NCI-H226 (cell line): ENCODE measurements around the gene ECI1.
"Not testable (repeated sequence)": the region's sequence is repeated elsewhere in the genome, so short reads cannot be mapped to it uniquely, and the experiment has no call there.

ENCODE experiments used
- DNase-seq: peaks from one replicate; pipeline ENCODE4 v3.0.0-alpha.2; 2015

Gene ECI1

DNA sequence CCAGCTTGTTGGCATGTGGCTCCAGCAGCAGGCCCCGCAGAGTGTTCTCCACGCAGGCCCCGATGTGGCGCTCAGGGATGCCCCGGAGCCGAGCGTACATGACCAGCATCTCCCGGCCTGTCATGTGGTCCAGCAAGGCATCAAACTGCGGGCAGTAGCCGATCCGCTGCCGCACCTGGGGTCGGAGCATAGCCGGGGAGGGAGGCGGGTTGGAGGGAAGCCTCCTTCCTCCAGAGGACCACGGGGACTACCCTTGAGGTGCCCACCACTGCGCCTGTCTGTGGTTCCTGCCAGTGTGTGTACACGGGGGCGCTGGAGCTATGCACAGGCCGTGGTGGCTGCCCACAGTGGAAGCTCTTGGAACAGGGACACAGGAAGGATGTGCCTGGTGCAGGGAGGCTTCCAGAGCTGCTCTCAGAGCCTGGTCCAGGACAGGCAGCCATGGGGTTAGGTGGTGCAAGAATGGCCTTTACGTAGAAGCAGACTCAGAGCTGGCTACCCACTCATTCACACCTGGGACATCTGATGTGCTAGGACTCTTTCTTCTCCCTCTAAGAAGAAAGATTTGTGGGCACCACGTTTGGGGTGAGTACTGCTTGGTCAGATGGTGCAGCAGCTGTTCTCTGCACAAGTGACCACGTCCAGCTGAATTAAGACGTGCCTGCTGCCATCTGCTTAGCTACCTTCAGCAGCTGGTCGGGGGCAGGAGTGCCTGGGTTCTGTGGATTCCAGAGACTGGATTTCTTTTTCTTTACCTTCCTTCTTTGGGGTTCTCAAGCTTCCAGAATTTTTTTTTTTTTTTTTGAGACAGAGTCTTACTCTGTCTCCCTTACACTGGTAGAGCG, 27.8 kb upstream of the ECI1 start:
- DNase-seq, result no peak

DNA sequence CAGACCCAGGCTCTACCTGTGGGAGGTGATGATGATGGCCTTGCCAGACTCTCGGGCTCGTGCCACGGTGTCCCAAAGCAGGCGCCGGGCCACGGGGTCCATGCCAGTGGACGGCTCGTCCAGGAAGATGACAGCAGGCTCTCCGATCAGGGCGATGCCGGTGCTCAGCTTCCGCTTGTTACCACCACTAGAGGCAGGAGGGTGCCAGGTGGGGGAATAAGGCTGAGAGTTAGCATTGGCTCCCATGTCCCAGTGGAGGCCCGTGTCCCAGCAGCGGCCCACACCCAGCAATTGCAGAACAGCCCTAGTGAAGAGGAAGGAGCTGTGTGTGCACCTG, 26.9 kb upstream of the ECI1 start:
- no peak for DNase-seq

DNA sequence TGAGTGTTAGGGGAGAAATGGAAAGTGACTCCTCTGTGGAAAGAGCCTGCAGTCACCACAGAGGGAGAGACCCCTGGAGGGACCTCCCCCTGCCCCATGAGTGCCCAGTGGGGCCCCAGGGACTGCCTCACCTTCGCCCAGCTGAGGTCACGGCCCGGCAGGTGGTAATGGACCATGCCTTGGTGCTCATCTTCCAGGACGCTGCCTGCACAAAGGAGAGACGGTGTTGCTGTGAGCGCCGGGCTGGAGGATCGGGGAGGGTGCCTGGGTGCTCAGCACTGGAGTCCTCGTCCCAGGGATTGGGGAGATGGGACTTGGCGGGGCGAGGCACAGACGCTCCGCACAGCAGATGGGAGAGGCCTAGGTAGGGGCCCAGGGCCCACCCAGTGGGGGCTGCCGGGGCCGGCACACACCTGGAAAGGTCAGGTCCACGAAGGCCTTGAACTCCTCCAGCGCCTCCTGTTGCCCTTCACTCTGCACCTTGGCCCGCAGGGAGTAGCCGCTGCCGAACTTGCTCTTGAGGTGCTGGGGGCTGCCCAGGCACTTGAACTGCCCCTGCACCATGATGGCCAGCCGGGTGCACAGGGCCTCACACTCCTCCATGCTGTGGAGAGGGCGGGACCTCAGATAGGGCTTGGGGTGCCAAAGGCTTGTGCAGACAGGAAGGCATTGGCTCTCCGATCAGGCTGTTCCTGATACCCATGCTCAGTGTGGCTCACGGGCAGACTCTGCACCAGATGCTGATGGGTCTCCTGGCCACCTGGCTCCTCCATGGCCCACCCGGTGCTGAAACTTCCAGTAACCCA, 26.3 kb upstream of the ECI1 start:
- no peak for DNase-seq

DNA sequence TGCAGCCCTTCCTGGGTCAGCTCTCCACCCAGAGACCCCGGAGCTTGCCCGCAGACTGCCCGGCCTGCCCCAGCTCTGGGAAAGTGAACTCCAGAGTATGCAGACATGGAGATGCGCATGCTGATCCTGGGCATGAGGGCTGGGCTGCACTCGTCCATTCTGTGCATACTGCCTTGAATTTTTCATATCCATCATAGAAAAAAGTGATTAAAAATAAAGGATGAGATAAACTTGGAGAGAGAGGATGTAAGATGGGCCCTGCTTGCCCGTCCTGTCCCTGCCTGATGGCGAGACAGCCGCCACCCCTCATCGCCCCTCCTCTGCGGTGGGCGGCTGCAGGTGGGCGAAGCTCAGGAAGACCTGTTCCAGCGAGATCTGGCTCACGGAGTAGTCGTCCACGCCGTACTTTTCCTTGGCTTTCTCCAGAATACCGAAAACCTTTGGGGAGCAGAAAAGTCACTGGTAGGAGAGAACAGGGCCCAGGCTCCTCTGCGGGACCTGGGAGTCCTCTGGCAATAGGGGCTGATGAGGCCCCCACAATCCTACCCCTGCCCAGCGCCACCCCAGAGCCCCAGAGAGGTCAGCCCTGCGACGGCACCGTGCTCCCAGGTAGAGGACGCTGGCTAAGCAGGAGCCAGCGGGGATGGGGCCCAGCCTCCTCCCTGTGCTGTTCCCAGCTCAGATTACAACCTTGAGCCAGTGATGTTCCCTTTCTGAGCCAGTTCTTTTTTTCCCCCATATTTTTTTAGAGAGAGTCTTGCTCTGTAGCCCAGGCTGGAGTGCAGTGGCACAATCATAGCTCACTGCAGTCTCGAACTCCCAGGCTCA, 25.2 kb upstream of the ECI1 start:
- DNase-seq, result no peak

DNA sequence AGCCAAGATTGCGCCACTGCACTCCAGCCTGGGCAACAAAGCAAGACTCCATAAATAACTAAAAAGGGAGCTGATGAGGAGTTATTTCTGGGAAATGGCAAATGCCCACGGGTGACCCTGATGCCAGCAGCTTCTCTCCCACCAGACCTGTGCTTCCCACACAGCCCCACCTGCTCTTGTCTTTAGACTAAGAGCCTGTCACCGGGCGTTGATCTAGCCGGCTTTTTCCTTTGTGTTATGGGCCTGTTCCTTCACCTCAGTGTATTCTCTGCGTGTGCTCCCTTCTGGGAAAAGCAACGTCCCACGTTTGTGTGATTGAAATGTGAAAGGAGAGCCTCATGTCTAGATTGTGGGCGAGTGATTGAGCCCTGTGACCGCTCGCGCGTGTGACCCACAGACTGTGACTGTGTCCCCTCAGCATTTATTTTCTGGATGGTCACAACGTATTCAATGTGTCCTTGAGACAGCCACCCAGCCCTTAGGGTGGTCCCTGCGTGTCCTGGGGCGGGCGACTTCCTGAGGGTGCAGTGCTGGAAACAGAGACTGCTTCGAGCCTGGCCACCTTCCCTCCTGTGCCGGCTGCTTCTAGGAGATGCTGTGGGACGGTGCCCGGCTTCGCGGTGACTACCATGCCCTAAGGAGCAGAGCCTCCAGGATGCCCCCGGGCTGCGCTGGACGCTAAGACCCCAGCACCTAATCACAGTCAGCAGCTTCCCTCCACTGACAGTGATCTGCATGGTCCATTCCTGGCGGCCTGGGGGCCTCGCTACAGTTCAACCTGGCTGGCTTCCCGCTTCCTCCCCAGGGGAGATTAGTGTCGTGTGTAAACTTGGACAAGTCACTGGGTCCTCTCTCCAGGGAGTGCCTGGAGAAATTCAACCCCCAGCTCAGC, 24.3 kb upstream of the ECI1 start:
- DNase-seq, result no peak

GRCh38 chr16:2273931-2274330, 22.5 kb upstream of the ECI1 start:
- DNase-seq, result no peak

DNA sequence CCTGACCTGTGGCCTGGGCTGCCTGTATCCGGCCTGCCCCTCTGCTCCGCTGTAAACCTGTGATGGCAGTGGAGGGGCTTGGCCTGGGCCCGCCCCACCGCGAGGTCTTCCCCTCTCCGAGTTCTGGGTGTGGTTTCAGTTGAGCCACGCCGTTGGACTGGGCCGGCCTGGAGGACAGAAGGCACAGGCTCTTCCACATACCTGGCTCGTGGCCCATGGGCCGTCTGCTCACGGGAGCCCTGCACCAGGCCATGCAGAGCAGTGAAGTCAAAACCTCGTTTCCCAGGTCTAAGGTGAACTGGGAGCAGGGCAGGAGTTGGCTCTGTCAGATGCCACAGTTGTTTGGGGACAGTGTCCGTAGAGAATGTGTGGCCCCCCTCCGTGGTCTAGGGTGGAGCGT, 22.1 kb upstream of the ECI1 start:
- DNase-seq, result no peak

- no peak for DNase-seq
Observed at GRCh38 chr16:2271848-2272461, 20.6 kb upstream of the ECI1 start.

DNA sequence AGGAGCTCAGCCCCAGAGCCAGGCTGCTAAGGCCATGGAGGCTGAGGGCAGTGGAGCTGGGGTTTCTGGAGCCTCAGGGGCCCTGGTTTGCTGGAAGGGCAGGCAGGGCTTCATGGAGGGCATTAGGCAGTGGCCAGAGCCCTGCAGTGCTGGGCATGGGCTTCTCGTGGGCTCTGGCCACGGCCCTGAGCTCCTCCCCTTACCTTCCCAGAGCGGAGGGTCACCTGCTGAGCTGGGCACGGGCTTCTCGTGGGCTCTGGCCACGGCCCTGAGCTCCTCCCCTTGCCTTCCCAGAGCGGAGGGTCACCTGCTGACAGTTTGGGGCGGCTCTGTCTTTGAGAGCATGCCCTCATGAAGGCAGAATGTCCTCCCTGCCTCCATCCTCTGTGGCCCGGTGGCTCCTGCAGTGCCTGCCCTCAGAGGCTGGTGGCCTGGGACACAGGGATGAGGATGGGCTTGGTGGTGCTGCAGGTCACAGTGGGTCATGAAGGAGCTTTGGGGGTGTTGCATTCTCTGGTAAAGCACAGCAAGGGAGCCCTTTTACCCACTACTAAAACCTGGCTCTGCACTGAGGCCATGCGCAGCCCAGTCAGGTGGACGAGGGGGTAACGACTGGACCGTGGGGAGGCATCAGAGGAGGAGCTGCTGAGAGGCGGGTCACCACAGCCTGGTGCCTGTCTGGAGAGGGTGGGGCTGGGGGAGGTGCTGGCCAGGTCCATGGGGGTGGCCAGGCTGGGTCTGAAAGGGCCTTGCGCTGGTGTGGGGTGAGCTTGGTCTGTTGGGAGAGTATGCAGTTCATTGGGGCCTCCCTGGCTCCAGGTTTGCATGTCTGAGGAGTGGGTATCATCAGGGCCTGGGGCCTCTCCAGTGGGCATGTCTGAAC, 19.4 kb upstream of the ECI1 start:
- no peak for DNase-seq

- no peak for DNase-seq
Observed at GRCh38 chr16:2270070-2270462, 18.7 kb upstream of the ECI1 start.

DNA sequence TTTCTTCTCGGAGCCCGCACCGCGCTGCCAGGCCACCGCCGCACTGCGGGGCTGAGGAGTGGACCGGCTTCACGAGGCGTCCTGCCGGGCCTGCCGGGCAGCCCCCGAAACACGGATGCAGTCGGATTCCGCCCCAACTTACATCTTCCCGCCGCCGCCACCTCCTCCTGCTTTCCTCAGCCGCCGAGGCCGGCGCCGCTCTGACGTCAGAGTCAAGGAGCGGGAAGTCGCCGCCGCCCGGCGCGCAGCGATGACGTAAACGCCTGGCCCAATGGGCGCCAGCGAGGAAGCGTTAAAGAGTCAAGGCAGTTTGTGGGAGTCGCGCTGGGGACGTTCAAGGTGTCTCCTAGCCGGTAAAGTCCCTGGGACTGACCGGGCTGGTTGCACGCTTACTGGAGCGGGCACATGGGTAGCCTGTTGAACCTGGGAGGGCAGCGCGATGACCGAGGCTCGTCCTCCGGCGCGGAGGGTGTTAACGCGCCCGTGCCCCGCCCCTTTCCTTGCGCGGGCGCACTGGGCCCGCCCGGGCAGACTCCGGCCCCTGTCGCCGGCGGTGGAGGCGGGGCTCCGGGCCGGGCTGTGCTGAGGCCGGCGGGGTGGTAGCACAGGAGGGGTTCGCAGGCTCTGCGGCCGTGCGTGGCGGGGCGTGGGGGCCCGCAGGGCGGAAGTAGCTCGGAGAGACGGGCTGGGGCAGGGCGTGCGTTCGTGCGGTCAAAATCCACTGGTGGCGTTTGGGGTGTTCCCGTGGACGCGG, 16.7 kb upstream of the ECI1 start, which contains the start of gene RNPS1:
Gene RNPS1, minus strand, starts transcription at position 214 of the 754 bp plus-strand sequence. CDS start 3,483 bp downstream, outside the sequence.
- peak; percentile 95 for DNase-seq

GRCh38 chr16:2267505-2267912, 16.1 kb upstream of the ECI1 start:
- not testable (repeated sequence) for DNase-seq

- not testable (repeated sequence) for DNase-seq
Observed at GRCh38 chr16:2266887-2267286, 15.5 kb upstream of the ECI1 start.

GRCh38 chr16:2263026-2263425, 11.6 kb upstream of the ECI1 start:
- DNase-seq, result not testable (repeated sequence)

- no peak for DNase-seq
Observed at GRCh38 chr16:2260250-2260649, 8.9 kb upstream of the ECI1 start.

DNA sequence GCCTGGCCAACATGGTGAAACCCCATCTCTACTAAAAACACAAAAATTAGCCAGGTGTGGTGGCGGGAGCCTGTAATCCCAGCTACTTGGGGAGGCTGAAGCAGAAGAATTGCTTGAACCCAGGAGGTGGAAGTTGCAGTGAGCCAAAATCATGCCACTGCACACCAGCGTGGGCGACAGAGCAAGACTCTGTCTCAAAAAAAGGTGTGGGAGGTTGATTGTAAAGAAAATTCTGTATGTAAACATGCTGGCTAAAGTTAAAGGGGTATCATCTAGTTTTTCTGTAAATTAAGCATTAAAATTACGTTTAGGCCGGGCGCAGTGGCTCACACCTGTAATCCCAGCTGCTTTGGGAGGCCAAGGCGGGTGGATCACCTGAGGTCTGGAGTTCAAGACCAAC, 7.1 kb upstream of the ECI1 start:
- not testable (repeated sequence) for DNase-seq

GRCh38 chr16:2257726-2258125, 6.3 kb upstream of the ECI1 start:
- DNase-seq, result no peak

DNA sequence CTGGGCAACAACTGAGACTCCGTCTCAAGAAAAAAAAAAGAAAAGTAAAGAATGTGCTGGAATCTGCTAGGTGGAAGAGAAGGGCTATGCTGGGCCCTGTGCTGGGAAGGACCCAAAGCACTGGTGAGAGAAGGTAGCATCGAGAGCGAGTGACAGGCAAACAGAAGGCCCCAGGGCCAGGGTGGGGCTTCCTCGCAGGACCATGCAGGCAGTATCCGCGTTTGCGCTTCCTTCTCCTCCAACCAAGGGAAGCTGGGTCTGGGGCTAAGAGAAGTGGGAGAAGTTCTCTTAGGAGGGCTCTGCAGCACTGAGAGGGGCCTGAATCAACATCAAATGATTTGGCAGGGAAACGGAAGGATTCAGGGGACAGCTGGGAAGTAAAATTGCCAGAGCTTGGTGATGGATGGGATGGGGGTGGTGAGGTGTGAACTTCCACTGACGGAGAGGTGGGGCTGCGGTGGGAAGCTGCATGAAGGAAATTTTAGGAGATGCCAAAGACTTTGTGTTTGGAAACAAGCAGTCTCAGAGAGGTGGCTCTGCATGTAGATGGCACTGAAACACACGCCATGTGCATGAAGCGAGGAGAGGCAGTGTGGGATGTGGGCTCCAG, 5.2 kb upstream of the ECI1 start:
- no peak for DNase-seq

DNA sequence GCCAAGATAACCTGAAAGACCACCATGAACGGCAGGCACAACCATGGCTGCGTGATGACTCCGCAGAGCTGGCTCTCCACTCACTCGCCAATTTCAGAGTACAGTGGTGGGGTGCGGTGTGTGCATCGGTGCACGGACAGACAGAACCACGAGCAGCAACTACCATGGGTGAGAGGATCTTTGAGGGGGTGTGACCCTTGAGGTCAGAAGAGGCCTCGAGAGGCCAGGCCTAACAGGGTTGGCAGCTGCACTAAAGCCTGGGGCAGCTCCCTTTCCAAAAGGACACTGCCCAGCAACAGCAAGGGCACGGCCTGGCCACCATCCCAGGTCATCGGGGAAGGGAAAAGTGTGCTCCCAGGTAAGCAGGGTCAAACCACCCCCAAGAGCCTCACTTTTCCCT, 1.9 kb upstream of the ECI1 start:
- no peak for DNase-seq

- no peak for DNase-seq
Observed at GRCh38 chr16:2252806-2253148, 1.4 kb upstream of the ECI1 start.
